ENCODE measurements around the gene REP15. TPM values are rescaled to one million over a fixed set of nuclear protein-coding genes. Genes with fewer than 3 reads are reported as not detected.

Gene REP15
- total and polyA plus RNA-seq, 12 donors = 3.2 to 10.6 (median 5.9) TPM

- Histone ChIP-seq H3K27ac (no peak overlapping the region), H3K9me3 (no peaks in the 10 kb centered on the region), H3K27me3 (no peaks in the 10 kb centered on the region), H3K36me3 (peaks cover 0 to 74% (median 54%) of the 10 kb centered on the region in 9 donors), H3K4me1 (no peaks in the 10 kb centered on the region), H3K4me3 (no peak overlapping the region)
- intact Hi-C loops (cut with DNase I) = no loop called here
- 88 to 91% methylated on average over 6 of the region's 6 CpGs for WGBS, 2 donors
- DNase-seq (no peak), ATAC-seq (no peak)
- TF ChIP-seq CTCF (IDR thresholded peaks at IDR 0.05) = no peak
Observed at GRCh38 chr12:27695556-27696292, 523 bp upstream of the REP15 start.

- Histone ChIP-seq H3K9me3 (no peaks in the 10 kb centered on the region), H3K27ac (no peak overlapping the region), H3K4me3 (no peak overlapping the region), H3K4me1 (no peaks in the 10 kb centered on the region), H3K27me3 (no peaks in the 10 kb centered on the region), H3K36me3 (peaks cover 0 to 61% (median 43%) of the 10 kb centered on the region in 9 donors)
- 74 to 80% methylated on average over 3 of the region's 3 CpGs for WGBS, 2 donors
- ATAC-seq (no peak), DNase-seq (no peak)
- intact Hi-C loops (cut with DNase I) = no loop called here
- TF ChIP-seq CTCF (IDR thresholded peaks at IDR 0.05) = no peak
Observed at GRCh38 chr12:27696864-27697564, 767 bp downstream of the REP15 start.

- WGBS, 2 donors = 3% methylated on average over 4 of the region's 4 CpGs
- DNase-seq = peak in 1 of 2 donors; percentile 65
Observed at GRCh38 chr12:27703720-27704452, 7.6 kb downstream of the REP15 start.

More at GRCh38 chr12:27703720-27704452, 7.6 kb downstream of the REP15 start:
- Histone ChIP-seq H3K27me3 (no peaks in the 10 kb centered on the region), H3K27ac (no peak overlapping the region), H3K9me3 (no peaks in the 10 kb centered on the region), H3K4me3 (no peak overlapping the region), H3K36me3 (no peaks in the 10 kb centered on the region), H3K4me1 (peaks cover 0 to 11% (median 0%) of the 10 kb centered on the region in 9 donors)
- ATAC-seq = peak; percentile 57 to 86 (median 82)
- peak; percentile 59 to 91 (median 83) for TF ChIP-seq CTCF (IDR thresholded peaks at IDR 0.05)
- intact Hi-C loops (cut with DNase I) = loop anchor here in 2 of 10 donors (10.0 kb wide), 2 partner anchors 369 to 679 kb away; partner anchors contain the start of genes BMAL2 (in 1 of the 2) and MED21 (in 1 of the 2)
